RWPE2 (cell line): ENCODE measurements around the gene MARK2.

ENCODE experiments used
- ATAC-seq: fragments of 200-7000 bp; cut with Tn5 transposase; 3 replicates; pipeline ENCODE4 v1.9.1; 2021; ENCODE audit warnings: low read depth
- DNase-seq: peaks from one replicate; pipeline ENCODE4 v3.0.0-alpha.2; 2020; ENCODE audit warnings: low spot score
- H3K27ac ChIP-seq: fragments of 450-650 bp; 2 replicates; pipeline ENCODE4 v1.5.1; 2017; ENCODE audit warnings: mild to moderate bottlenecking; ENCODE audit not compliant: poor library complexity, severe bottlenecking
- H3K27me3 ChIP-seq: fragments of 250-450 bp; sonication (Bioruptor Pico); 2 replicates; pipeline ENCODE4 v1.5.1; 2021; ENCODE audit warnings: mild to moderate bottlenecking, moderate library complexity; ENCODE audit not compliant: insufficient read depth, poor library complexity, severe bottlenecking
- H3K36me3 ChIP-seq: fragments of 250-450 bp; sonication (Bioruptor Pico); 2 replicates; pipeline ENCODE4 v1.5.1; 2020; ENCODE audit warnings: low read depth, mild to moderate bottlenecking, moderate library complexity
- H3K4me1 ChIP-seq: fragments of 250-450 bp; sonication (Bioruptor Pico); 2 replicates; pipeline ENCODE4 v1.5.1; 2021; ENCODE audit warnings: mild to moderate bottlenecking, moderate library complexity; ENCODE audit not compliant: insufficient read depth, poor library complexity, severe bottlenecking
- H3K4me3 ChIP-seq: fragments of 250-450 bp; sonication (Bioruptor Pico); 2 replicates; pipeline ENCODE4 v1.5.1; 2021; ENCODE audit warnings: mild to moderate bottlenecking, moderate library complexity; ENCODE audit not compliant: severe bottlenecking
- H3K9me3 ChIP-seq: fragments of 250-450 bp; sonication (Bioruptor Pico); 2 replicates; pipeline ENCODE4 v1.5.1; 2021; ENCODE audit warnings: mild to moderate bottlenecking, moderate library complexity; ENCODE audit not compliant: severe bottlenecking
- TF ChIP-seq, protein P1 (sequence below): fragments of 450-650 bp; IDR thresholded peaks from one replicate; pipeline ENCODE4 v1.5.1; 2017; ENCODE audit warnings: mild to moderate bottlenecking, moderate library complexity; ENCODE audit not compliant: poor library complexity, severe bottlenecking

MARK2 gene

DNA sequence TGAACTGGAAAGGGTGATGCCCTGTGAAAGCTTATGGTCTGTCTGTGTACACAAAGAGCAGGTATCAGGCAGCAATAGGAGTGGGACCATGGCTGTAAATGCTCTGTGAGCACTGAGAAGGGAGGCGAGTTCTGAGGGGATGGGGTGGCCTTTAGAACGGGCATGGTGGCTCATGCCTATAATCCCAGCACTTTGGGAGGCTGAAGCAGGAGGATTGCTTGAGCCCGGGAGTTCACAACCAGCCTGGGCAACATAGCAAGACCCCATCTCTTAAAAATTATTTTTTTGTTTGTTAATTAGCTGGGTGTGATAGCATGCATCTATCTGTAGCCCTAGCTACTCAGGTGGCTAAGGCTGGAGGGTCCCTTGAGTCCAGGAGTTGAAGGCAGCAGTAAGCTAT lies 22.2 kb upstream of the MARK2 start:
- peaks cover 5% of the 10 kb centered on the region for H3K4me1 ChIP-seq
- DNase-seq (no peak), ATAC-seq (no peak)
- no peaks in the 10 kb centered on the region for H3K27me3 ChIP-seq
- TF ChIP-seq, protein P1, sequence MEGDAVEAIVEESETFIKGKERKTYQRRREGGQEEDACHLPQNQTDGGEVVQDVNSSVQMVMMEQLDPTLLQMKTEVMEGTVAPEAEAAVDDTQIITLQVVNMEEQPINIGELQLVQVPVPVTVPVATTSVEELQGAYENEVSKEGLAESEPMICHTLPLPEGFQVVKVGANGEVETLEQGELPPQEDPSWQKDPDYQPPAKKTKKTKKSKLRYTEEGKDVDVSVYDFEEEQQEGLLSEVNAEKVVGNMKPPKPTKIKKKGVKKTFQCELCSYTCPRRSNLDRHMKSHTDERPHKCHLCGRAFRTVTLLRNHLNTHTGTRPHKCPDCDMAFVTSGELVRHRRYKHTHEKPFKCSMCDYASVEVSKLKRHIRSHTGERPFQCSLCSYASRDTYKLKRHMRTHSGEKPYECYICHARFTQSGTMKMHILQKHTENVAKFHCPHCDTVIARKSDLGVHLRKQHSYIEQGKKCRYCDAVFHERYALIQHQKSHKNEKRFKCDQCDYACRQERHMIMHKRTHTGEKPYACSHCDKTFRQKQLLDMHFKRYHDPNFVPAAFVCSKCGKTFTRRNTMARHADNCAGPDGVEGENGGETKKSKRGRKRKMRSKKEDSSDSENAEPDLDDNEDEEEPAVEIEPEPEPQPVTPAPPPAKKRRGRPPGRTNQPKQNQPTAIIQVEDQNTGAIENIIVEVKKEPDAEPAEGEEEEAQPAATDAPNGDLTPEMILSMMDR = no peak
- no peak overlapping the region for H3K27ac ChIP-seq
- peaks cover 61% of the 10 kb centered on the region for H3K36me3 ChIP-seq
- H3K4me3 ChIP-seq = no peak overlapping the region
- no peaks in the 10 kb centered on the region for H3K9me3 ChIP-seq

GRCh38 chr11:63817758-63818498 lies 21.0 kb upstream of the MARK2 start:
- Histone ChIP-seq H3K4me3 (no peak overlapping the region), H3K27me3 (no peaks in the 10 kb centered on the region), H3K4me1 (peaks cover 5% of the 10 kb centered on the region), H3K36me3 (peaks cover 71% of the 10 kb centered on the region), H3K27ac (no peak overlapping the region), H3K9me3 (no peaks in the 10 kb centered on the region)
- ATAC-seq (no peak), DNase-seq (no peak)
- TF ChIP-seq, protein P1 = no peak

DNA sequence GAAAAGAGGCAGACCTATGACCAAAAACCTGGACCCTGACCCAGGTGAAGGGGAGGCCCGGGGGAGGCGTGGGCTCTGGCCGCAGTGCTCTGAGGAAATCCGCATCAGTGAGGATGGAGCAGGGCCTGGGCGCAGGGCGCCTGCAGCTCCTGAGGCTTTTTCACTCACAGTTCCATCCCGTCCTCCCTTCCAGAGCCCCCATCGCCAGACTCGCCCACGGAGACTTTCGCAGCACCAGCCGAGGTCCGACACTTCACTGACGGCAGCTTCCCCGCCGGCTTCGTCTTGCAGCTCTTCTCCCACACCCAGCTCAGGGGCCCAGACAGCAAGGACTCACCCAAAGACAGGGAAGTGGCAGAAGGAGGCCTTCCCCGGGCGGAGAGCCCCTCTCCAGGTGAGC lies 20.3 kb upstream of the MARK2 start:
- no peak for DNase-seq
- H3K36me3 ChIP-seq = peaks cover 77% of the 10 kb centered on the region
- H3K9me3 ChIP-seq = no peaks in the 10 kb centered on the region
- H3K27ac ChIP-seq = no peak overlapping the region
- peaks cover 5% of the 10 kb centered on the region for H3K4me1 ChIP-seq
- no peak for ATAC-seq
- TF ChIP-seq, protein P1 = no peak
- no peaks in the 10 kb centered on the region for H3K27me3 ChIP-seq
- H3K4me3 ChIP-seq = no peak overlapping the region

DNA sequence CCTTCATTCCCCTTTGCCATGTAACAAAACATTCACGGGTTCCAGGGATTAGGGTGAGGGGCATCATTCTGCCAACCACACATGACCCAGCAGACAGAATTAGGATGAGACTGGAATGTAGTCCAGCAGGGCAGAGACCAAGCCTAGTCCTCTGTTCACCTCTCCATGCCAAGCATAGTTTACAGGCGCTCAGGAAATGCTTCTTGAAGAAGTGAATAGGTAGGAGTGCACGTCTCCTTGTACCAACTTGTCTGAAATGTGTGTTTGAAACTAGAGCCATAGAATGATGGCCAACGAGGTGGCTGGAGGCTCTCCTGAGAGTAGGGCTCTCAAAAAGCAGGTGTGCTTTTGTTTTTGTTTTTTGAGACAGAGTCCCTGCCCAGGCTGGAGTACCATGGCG lies 17.5 kb upstream of the MARK2 start:
- DNase-seq = no peak
- ATAC-seq = no peak
- H3K27ac ChIP-seq = no peak overlapping the region
- no peaks in the 10 kb centered on the region for H3K4me1 ChIP-seq
- H3K27me3 ChIP-seq = no peaks in the 10 kb centered on the region
- no peaks in the 10 kb centered on the region for H3K9me3 ChIP-seq
- H3K4me3 ChIP-seq = no peak overlapping the region
- peaks cover 74% of the 10 kb centered on the region for H3K36me3 ChIP-seq
- TF ChIP-seq, protein P1 = no peak

GRCh38 chr11:63826471-63827190 lies 12.3 kb upstream of the MARK2 start:
- H3K4me3 ChIP-seq = no peak overlapping the region
- ATAC-seq (no peak), DNase-seq (no peak)
- H3K4me1 ChIP-seq = no peaks in the 10 kb centered on the region
- TF ChIP-seq, protein P1 = no peak
- no peaks in the 10 kb centered on the region for H3K9me3 ChIP-seq
- no peak overlapping the region for H3K27ac ChIP-seq
- H3K36me3 ChIP-seq = peaks cover 37% of the 10 kb centered on the region
- no peaks in the 10 kb centered on the region for H3K27me3 ChIP-seq
